Natural killer cell (primary cell): Measurements from ENCODE around the gene TTC22. TPM values are rescaled to one million over a fixed set of nuclear protein-coding genes. Genes with fewer than 3 reads are reported as not detected.

Source experiments
- ATAC-seq, 3 donors: fragments of 150-1000 bp in 2 of 3; fragments of 200-7000 bp in 1 of 3; cut with Tn5 transposase; 1 replicate in 1 of 3; 2 replicates in 2 of 3; pipeline ENCODE4 v1.10.0; 2021; ENCODE audit warnings: mild to moderate bottlenecking in 2 of 3, moderate library complexity in 2 of 3
- DNase-seq, 2 donors: peaks; one replicate each; pipeline versions ENCODE4 v3.0.0 to v3.0.0-alpha.2; 2013 to 2021; ENCODE audit warnings: mixed read lengths in 1 of 2
- H3K27ac ChIP-seq: one replicate; pipeline ENCODE4 v1.5.1; 2013; ENCODE audit warnings: mild to moderate bottlenecking, low read length
- H3K27me3 ChIP-seq: one replicate; pipeline ENCODE4 v1.6.1; 2013; ENCODE audit warnings: low read length; ENCODE audit not compliant: control insufficient read depth, insufficient read depth
- H3K36me3 ChIP-seq: one replicate; pipeline ENCODE4 v1.6.1; 2013; ENCODE audit warnings: low read length; ENCODE audit not compliant: control insufficient read depth, insufficient read depth
- H3K4me1 ChIP-seq: one replicate; pipeline ENCODE4 v1.6.1; 2013; ENCODE audit warnings: low read length; ENCODE audit not compliant: control insufficient read depth, insufficient read depth
- H3K4me3 ChIP-seq: one replicate; pipeline ENCODE4 v1.5.1; 2013; ENCODE audit warnings: low read length
- H3K9me3 ChIP-seq: one replicate; pipeline ENCODE4 v1.6.1; 2013; ENCODE audit warnings: low read length; ENCODE audit not compliant: control insufficient read depth, insufficient read depth
- H3K27ac Mint-ChIP-seq, 2 donors: one replicate each; pipeline ENCODE4 v1.8.0; 2022; ENCODE audit warnings: mild to moderate bottlenecking in 2 of 2, mixed read lengths in 2 of 2, moderate library complexity in 1 of 2
- H3K27me3 Mint-ChIP-seq, 2 donors: one replicate each; pipeline ENCODE4 v1.8.0; 2022; ENCODE audit warnings: low read depth in 2 of 2, mixed read lengths in 2 of 2
- H3K36me3 Mint-ChIP-seq: one replicate; pipeline ENCODE4 v1.8.0; 2022; ENCODE audit warnings: mixed read lengths
- H3K4me1 Mint-ChIP-seq, 2 donors: one replicate each; pipeline ENCODE4 v1.8.0; 2022; ENCODE audit warnings: mixed read lengths in 2 of 2
- H3K4me3 Mint-ChIP-seq: one replicate; pipeline ENCODE4 v1.8.0; 2022; ENCODE audit warnings: mild to moderate bottlenecking, moderate library complexity, mixed read lengths
- H3K9me3 Mint-ChIP-seq, 2 donors: one replicate each; pipeline ENCODE4 v1.8.0; 2022; ENCODE audit warnings: mixed read lengths in 2 of 2
- WGBS: methylation state at CpG from one replicate; pipeline ENCODE4 v1.1.7; 2013; ENCODE audit warnings: missing lambda C conversion rate; ENCODE audit not compliant: insufficient coverage; 5-methylcytosine and 5-hydroxymethylcytosine counted together
- intact Hi-C: fragments of 100-400 bp; cut with micrococcal nuclease; formaldehyde crosslinking; loops from one replicate; pipeline ENCODE4 v1.14.2; 2022
- total RNA-seq, 4 donors: library from RNA; stranded (reverse); fragments of 120-200 nt in 1 of 4; gene quantifications; one replicate each; pipeline versions ENCODE4 v1.2.3 to v1.2.4, GENCODE V29; 2013 to 2022
- TF ChIP-seq, protein P1 (sequence below): fragments of 200-600 bp; IDR thresholded peaks from one replicate; pipeline ENCODE4 v1.8.0; 2022; ENCODE audit warnings: antibody characterized with exemption

Gene TTC22
- total RNA-seq, 3 donors from 2014 or later (not counting 1 experiment from before 2014, with no cell fraction given), result 17.8 to 30.8 (median 26.5) TPM

DNA sequence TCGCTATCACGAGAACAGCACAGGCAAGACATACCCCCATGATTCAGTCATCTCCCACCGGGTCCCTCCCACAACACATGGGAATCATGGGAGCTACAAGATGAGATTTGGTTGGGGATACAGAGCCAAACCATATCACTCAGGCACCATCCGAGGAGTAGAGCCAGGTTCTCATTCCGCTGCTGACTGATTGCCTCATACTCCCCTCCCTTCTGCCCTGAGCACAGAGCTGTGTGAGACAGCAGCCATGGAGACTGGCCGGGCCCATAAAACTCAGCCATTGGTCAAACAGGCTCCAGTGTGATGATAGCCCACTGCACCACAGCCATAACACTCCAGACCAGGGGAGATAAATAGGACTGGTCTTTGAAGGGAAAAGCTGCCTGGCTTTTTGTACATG, 62.9 kb downstream of the TTC22 start:
- no peaks in the 10 kb centered on the region for H3K9me3 ChIP-seq
- intact Hi-C loops, result no loop called here
- no peak overlapping the region for H3K4me3 ChIP-seq
- no peak for ATAC-seq
- H3K9me3 Mint-ChIP-seq, result no peaks in the 10 kb centered on the region
- DNase-seq, result no peak
- H3K36me3 Mint-ChIP-seq, result peaks cover 26% of the 10 kb centered on the region
- 95% methylated on average over 6 of the region's 6 CpGs for WGBS
- TF ChIP-seq, protein P1, sequence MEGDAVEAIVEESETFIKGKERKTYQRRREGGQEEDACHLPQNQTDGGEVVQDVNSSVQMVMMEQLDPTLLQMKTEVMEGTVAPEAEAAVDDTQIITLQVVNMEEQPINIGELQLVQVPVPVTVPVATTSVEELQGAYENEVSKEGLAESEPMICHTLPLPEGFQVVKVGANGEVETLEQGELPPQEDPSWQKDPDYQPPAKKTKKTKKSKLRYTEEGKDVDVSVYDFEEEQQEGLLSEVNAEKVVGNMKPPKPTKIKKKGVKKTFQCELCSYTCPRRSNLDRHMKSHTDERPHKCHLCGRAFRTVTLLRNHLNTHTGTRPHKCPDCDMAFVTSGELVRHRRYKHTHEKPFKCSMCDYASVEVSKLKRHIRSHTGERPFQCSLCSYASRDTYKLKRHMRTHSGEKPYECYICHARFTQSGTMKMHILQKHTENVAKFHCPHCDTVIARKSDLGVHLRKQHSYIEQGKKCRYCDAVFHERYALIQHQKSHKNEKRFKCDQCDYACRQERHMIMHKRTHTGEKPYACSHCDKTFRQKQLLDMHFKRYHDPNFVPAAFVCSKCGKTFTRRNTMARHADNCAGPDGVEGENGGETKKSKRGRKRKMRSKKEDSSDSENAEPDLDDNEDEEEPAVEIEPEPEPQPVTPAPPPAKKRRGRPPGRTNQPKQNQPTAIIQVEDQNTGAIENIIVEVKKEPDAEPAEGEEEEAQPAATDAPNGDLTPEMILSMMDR, result no peak
- no peak overlapping the region for H3K4me3 Mint-ChIP-seq
- H3K27ac ChIP-seq, result no peak overlapping the region
- no peaks in the 10 kb centered on the region for H3K4me1 ChIP-seq
- H3K4me1 Mint-ChIP-seq, result peaks cover 5 to 14% of the 10 kb centered on the region in 2 donors
- no peak overlapping the region for H3K27ac Mint-ChIP-seq
- no peaks in the 10 kb centered on the region for H3K27me3 ChIP-seq
- H3K27me3 Mint-ChIP-seq, result no peaks in the 10 kb centered on the region
- H3K36me3 ChIP-seq, result peaks cover 70% of the 10 kb centered on the region

DNA sequence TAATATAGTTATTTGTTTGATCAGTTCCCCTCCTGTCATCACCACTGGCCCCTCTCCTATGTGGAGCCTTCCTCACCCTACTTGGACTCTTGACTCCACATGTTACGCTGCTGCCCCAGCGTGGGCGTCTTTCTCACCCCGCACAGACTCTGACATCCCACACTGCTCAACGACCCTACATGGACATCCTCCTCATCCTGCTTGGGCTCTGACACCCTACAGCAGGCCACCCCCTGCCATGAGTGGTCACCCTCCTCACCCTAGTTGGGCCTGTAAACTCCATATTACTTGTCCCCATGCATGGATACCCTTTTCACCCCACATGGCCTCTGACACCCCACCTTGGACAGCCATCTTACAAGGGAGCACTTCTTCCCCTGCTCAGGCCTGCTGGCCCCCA, 64.4 kb downstream of the TTC22 start:
- no peak overlapping the region for H3K27ac ChIP-seq
- H3K4me3 ChIP-seq, result no peak overlapping the region
- WGBS, result 92% methylated on average over 5 of the region's 5 CpGs
- H3K27me3 ChIP-seq, result no peaks in the 10 kb centered on the region
- H3K4me1 ChIP-seq, result no peaks in the 10 kb centered on the region
- H3K27ac Mint-ChIP-seq, result peak overlapping the region; percentile 27 to 44
- H3K4me3 Mint-ChIP-seq, result no peak overlapping the region
- H3K36me3 Mint-ChIP-seq, result peaks cover 28% of the 10 kb centered on the region
- no peaks in the 10 kb centered on the region for H3K9me3 Mint-ChIP-seq
- no peaks in the 10 kb centered on the region for H3K27me3 Mint-ChIP-seq
- DNase-seq (no peak), ATAC-seq (no peak)
- H3K36me3 ChIP-seq, result peaks cover 62% of the 10 kb centered on the region
- TF ChIP-seq, protein P1, result no peak
- no peaks in the 10 kb centered on the region for H3K9me3 ChIP-seq
- intact Hi-C loops, result no loop called here
- peaks cover 6 to 15% of the 10 kb centered on the region in 2 donors for H3K4me1 Mint-ChIP-seq

Other genes with a start within 250 kb of the TTC22 start
- not detected for gene FAM151A, start 177.8 kb downstream of the TTC22 start, total RNA-seq
- under 1 TPM; 0.16 to 0.88 (median 0.33) TPM for gene MROH7, start 159.5 kb downstream of the TTC22 start, total RNA-seq
- gene TTC4, start 85.5 kb downstream of the TTC22 start, total RNA-seq, result 10 to 100 TPM in 1 of 3 donors, 1 to 10 TPM in 2; 7.8 to 13.6 (median 10.0) TPM
- 1 to 10 TPM in 1 of 3 donors, under 1 TPM in 2; 0.95 to 1.4 (median 0.96) TPM for gene PARS2, start 36.8 kb downstream of the TTC22 start, total RNA-seq
- gene DHCR24, start 85.9 kb upstream of the TTC22 start, total RNA-seq, result 10 to 100 TPM in 2 of 3 donors, 1 to 10 TPM in 1; 8.7 to 17.2 (median 10.4) TPM
- gene TMEM61, start 179.3 kb upstream of the TTC22 start, total RNA-seq, result not detected
- gene BSND, start 197.6 kb upstream of the TTC22 start, total RNA-seq, result not detected
- not detected for gene PCSK9, start 238.2 kb upstream of the TTC22 start, total RNA-seq